ENCODE data around the gene SCUBE1.

Gene SCUBE1

GRCh38 chr22:43303751-43304150, 39.4 kb downstream of the SCUBE1 start:
- no peak overlapping the region for H3K4me3 ChIP-seq (ENCODE audit: low read depth, low read length, poor library complexity, severe bottlenecking)
- no peak overlapping the region for H3K9ac ChIP-seq (ENCODE audit: low read length)
- no peak overlapping the region for H3K4me2 ChIP-seq (ENCODE audit: low read length)
- H2AFZ ChIP-seq (ENCODE audit: low read length) = no peak overlapping the region
- H3K27ac ChIP-seq (ENCODE audit: low read depth, low read length, poor library complexity, severe bottlenecking) = no peak overlapping the region
- TF ChIP-seq CTCF (IDR thresholded peaks at IDR 0.05; ENCODE audit: low read length) (no peak), EZH2 (IDR thresholded peaks at IDR 0.05; ENCODE audit: borderline replicate concordance, low read length) (no peak)
- H3K4me1 ChIP-seq (ENCODE audit: insufficient read depth, low read length, severe bottlenecking) = no peaks in the 10 kb centered on the region
- no peaks in the 10 kb centered on the region for H3K9me3 ChIP-seq (ENCODE audit: low read length)
- H4K20me1 ChIP-seq (ENCODE audit: insufficient read depth, low read length) = no peaks in the 10 kb centered on the region
- no peaks in the 10 kb centered on the region for H3F3A ChIP-seq (ENCODE audit: insufficient read depth, low read length)
- H3K27me3 ChIP-seq (ENCODE audit: insufficient read depth, low read length) = peaks cover 13% of the 10 kb centered on the region
- no peaks in the 10 kb centered on the region for H3K36me3 ChIP-seq (ENCODE audit: insufficient read depth, low read length)
- H3K9me2 ChIP-seq (ENCODE audit: low read depth, low read length) = no peaks in the 10 kb centered on the region
- H3K79me2 ChIP-seq (ENCODE audit: insufficient read depth, low read length) = no peaks in the 10 kb centered on the region

DNA sequence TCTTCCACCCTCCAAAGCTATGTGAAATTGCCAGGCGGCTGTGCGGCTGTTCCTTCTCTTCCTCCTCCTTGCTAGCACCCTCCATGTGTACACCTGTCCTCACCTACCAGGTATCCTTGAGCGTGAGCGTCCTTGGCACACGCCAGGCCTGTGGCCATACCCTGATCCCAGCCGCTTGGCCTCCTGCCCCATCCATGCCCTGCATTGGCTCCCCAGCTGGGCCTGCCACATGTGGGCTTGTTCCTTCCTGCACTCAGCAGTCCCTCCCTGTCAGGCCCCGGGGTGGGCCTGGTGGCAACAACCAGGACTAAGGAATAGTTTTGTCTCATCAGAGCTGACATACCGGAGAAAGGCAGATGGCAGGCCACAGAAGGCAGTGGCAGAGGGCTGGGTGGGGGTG, 40.0 kb downstream of the SCUBE1 start:
- H3K4me2 ChIP-seq (ENCODE audit: low read length) = no peak overlapping the region
- no peaks in the 10 kb centered on the region for H3K36me3 ChIP-seq (ENCODE audit: insufficient read depth, low read length)
- H3K27me3 ChIP-seq (ENCODE audit: insufficient read depth, low read length) = peaks cover 13% of the 10 kb centered on the region
- H3K9ac ChIP-seq (ENCODE audit: low read length) = no peak overlapping the region
- no peaks in the 10 kb centered on the region for H4K20me1 ChIP-seq (ENCODE audit: insufficient read depth, low read length)
- no peaks in the 10 kb centered on the region for H3K4me1 ChIP-seq (ENCODE audit: insufficient read depth, low read length, severe bottlenecking)
- no peaks in the 10 kb centered on the region for H3F3A ChIP-seq (ENCODE audit: insufficient read depth, low read length)
- H3K27ac ChIP-seq (ENCODE audit: low read depth, low read length, poor library complexity, severe bottlenecking) = no peak overlapping the region
- no peak overlapping the region for H2AFZ ChIP-seq (ENCODE audit: low read length)
- TF ChIP-seq CTCF (IDR thresholded peaks at IDR 0.05; ENCODE audit: low read length) (no peak), EZH2 (IDR thresholded peaks at IDR 0.05; ENCODE audit: borderline replicate concordance, low read length) (no peak)
- no peaks in the 10 kb centered on the region for H3K9me3 ChIP-seq (ENCODE audit: low read length)
- H3K79me2 ChIP-seq (ENCODE audit: insufficient read depth, low read length) = no peaks in the 10 kb centered on the region
- H3K4me3 ChIP-seq (ENCODE audit: low read depth, low read length, poor library complexity, severe bottlenecking) = no peak overlapping the region
- H3K9me2 ChIP-seq (ENCODE audit: low read depth, low read length) = no peaks in the 10 kb centered on the region

- peaks cover 11% of the 10 kb centered on the region for H3K27me3 ChIP-seq (ENCODE audit: insufficient read depth, low read length)
- H3K4me3 ChIP-seq (ENCODE audit: low read depth, low read length, poor library complexity, severe bottlenecking) = no peak overlapping the region
- no peak for TF ChIP-seq EZH2 (IDR thresholded peaks at IDR 0.05; ENCODE audit: borderline replicate concordance, low read length)
- no peak for TF ChIP-seq CTCF (IDR thresholded peaks at IDR 0.05; ENCODE audit: low read length)
- H3K4me2 ChIP-seq (ENCODE audit: low read length) = no peak overlapping the region
- H3K36me3 ChIP-seq (ENCODE audit: insufficient read depth, low read length) = no peaks in the 10 kb centered on the region
- no peak overlapping the region for H3K9ac ChIP-seq (ENCODE audit: low read length)
- H3K4me1 ChIP-seq (ENCODE audit: insufficient read depth, low read length, severe bottlenecking) = no peaks in the 10 kb centered on the region
- no peak overlapping the region for H3K27ac ChIP-seq (ENCODE audit: low read depth, low read length, poor library complexity, severe bottlenecking)
- H2AFZ ChIP-seq (ENCODE audit: low read length) = no peak overlapping the region
- no peaks in the 10 kb centered on the region for H4K20me1 ChIP-seq (ENCODE audit: insufficient read depth, low read length)
- H3K9me2 ChIP-seq (ENCODE audit: low read depth, low read length) = no peaks in the 10 kb centered on the region
- H3F3A ChIP-seq (ENCODE audit: insufficient read depth, low read length) = no peaks in the 10 kb centered on the region
- no peaks in the 10 kb centered on the region for H3K9me3 ChIP-seq (ENCODE audit: low read length)
- no peaks in the 10 kb centered on the region for H3K79me2 ChIP-seq (ENCODE audit: insufficient read depth, low read length)
Measured at GRCh38 chr22:43302531-43303041, 40.6 kb downstream of the SCUBE1 start.

Data from OCI-LY1 (cell line).